GM12878 (cell line): ENCODE measurements around the gene C16orf87. TPM values are rescaled to one million over a fixed set of nuclear protein-coding genes. Genes with fewer than 3 reads are reported as not detected.

Experiments
- ATAC-seq: fragments of 200-7000 bp; cut with Tn5 transposase; 3 replicates; pipeline ENCODE4 v1.9.1; 2020; ENCODE audit warnings: mild to moderate bottlenecking, moderate library complexity
- BruUV-seq: library from RNA; stranded (reverse); fragments of 400-500 nt; replicated peaks from 2 replicates; lab custom pipeline; 2021; lab: Mats Ljungman, UMichigan
- CTCF ChIA-PET: fragments of 300-600 bp; sonication (Branson Sonifier 250); formaldehyde crosslinking; extraction: SDS; loops from one replicate; lab custom pipeline; 2021; ENCODE audit warnings: inconsistent platforms; lab: Yijun Ruan, JAX
- POLR2A ChIA-PET: fragments of 350-600 bp; formaldehyde crosslinking; extraction: SDS; loops from one replicate; lab custom pipeline; 2021; ENCODE audit warnings: inconsistent platforms; lab: Charles Lee
- RAD21 ChIA-PET: fragments of 300-600 bp; sonication (Branson Sonifier 250); formaldehyde crosslinking; loops from one replicate; lab custom pipeline; 2023; ENCODE audit warnings: antibody characterized with exemption; ENCODE audit not compliant: unreplicated experiment; lab: Charles Lee
- SMC1A ChIA-PET: fragments of 300-600 bp; sonication (Branson Sonifier 250); formaldehyde crosslinking; loops from one replicate; lab custom pipeline; 2023; ENCODE audit not compliant: unreplicated experiment, uncharacterized antibody; lab: Charles Lee
- DNase-seq: peaks from one replicate; pipeline ENCODE4 v3.0.0-alpha.2; 2011; ENCODE audit warnings: low read depth, low spot score
- FAIRE-seq: peaks from 3 replicates; lab custom pipeline; 2011; peaks lifted over from hg19 to GRCh38; lab: Jason Lieb, UNC
- H2AFZ ChIP-seq: 2 replicates; pipeline ENCODE4 v1.6.0; 2011; ENCODE audit warnings: low read depth, low read length, control low read depth; ENCODE audit not compliant: control insufficient read depth
- H3K27ac ChIP-seq: 2 replicates; pipeline ENCODE4 v1.5.1; 2011; ENCODE audit warnings: control low read depth; ENCODE audit not compliant: control insufficient read depth, insufficient read depth
- H3K27me3 ChIP-seq, 2 experiments: replicated peaks in 1 of 2; 2 replicates each; pipeline versions ENCODE4 v1.6.0 to v1.6.1; 2011; ENCODE audit warnings: low read length in 1 of 2; ENCODE audit not compliant: control insufficient read depth in 2 of 2, insufficient read depth in 2 of 2
- H3K36me3 ChIP-seq, 2 experiments: 2 replicates each; pipeline ENCODE4 v1.5.1; 2011; ENCODE audit warnings: low read length in 1 of 2; ENCODE audit not compliant: control insufficient read depth in 2 of 2, insufficient read depth in 2 of 2
- H3K4me1 ChIP-seq: 2 replicates; pipeline ENCODE4 v1.6.1; 2011; ENCODE audit warnings: mild to moderate bottlenecking, low read length, moderate library complexity, mixed read lengths; ENCODE audit not compliant: control insufficient read depth, insufficient read depth
- H3K4me2 ChIP-seq: 2 replicates; pipeline ENCODE4 v1.6.0; 2011; ENCODE audit warnings: control low read depth; ENCODE audit not compliant: control insufficient read depth, insufficient read depth
- H3K4me3 ChIP-seq: fragments of 200-600 bp; sonication (generic); 2 replicates; pipeline ENCODE4 v1.5.1; 2016
- H3K79me2 ChIP-seq: 2 replicates; pipeline ENCODE4 v1.6.0; 2011; ENCODE audit warnings: low read length; ENCODE audit not compliant: control insufficient read depth, insufficient read depth
- H3K9ac ChIP-seq: 2 replicates; pipeline ENCODE4 v1.8.0; 2011; ENCODE audit warnings: low read length, control low read depth, mixed read lengths; ENCODE audit not compliant: control insufficient read depth, insufficient read depth
- H3K9me3 ChIP-seq: replicated peaks from 3 replicates; pipeline ENCODE4 v1.5.1; 2011; ENCODE audit warnings: mild to moderate bottlenecking, low read length; ENCODE audit not compliant: control insufficient read depth, insufficient read depth
- H4K20me1 ChIP-seq: 2 replicates; pipeline ENCODE4 v1.6.0; 2011; ENCODE audit not compliant: control insufficient read depth, insufficient read depth
- CHD1 ChIP-seq: IDR thresholded peaks from 2 replicates; pipeline ENCODE4 v1.6.1; 2012; ENCODE audit warnings: low read depth, low read length, improper control_type of control experiment
- CREM ChIP-seq: IDR thresholded peaks from 2 replicates; pipeline ENCODE4 v1.6.1; 2014; ENCODE audit warnings: antibody characterized with exemption, low read depth
- EP300 ChIP-seq, 2 experiments: fragments of 150-350 bp in 1 of 2; IDR thresholded peaks; 2 replicates each; pipeline ENCODE4 v1.6.1; 2011 to 2012; ENCODE audit warnings: low read depth in 2 of 2, low read length in 2 of 2, borderline replicate concordance in 1 of 2, improper control_type of control experiment in 1 of 2, inconsistent platforms in 1 of 2; ENCODE audit not compliant: control insufficient read depth in 1 of 2
- ESRRA ChIP-seq: IDR thresholded peaks from 2 replicates; pipeline ENCODE4 v1.6.1; 2012; ENCODE audit warnings: mild to moderate bottlenecking, low read length, improper control_type of control experiment
- FOXK2 ChIP-seq: fragments of 450-650 bp; IDR thresholded peaks from 2 replicates; pipeline ENCODE4 v1.6.1; 2017; ENCODE audit warnings: mild to moderate bottlenecking, moderate library complexity
- HSF1 ChIP-seq: fragments of 150-350 bp; IDR thresholded peaks from 2 replicates; pipeline ENCODE4 v1.6.1; 2014; ENCODE audit warnings: mild to moderate bottlenecking, low read depth, low read length
- JUNB ChIP-seq: IDR thresholded peaks from 2 replicates; pipeline ENCODE4 v1.6.1; 2016; ENCODE audit warnings: antibody characterized with exemption, mild to moderate bottlenecking
- MYC ChIP-seq: IDR thresholded peaks from 2 replicates; pipeline ENCODE4 v1.6.1; 2011; ENCODE audit warnings: mild to moderate bottlenecking, low read length, moderate library complexity, inconsistent platforms; ENCODE audit not compliant: insufficient read depth, insufficient replicate concordance, insufficient read length, severe bottlenecking
- PBX3 ChIP-seq: IDR thresholded peaks from 2 replicates; pipeline ENCODE4 v1.6.1; 2011; ENCODE audit warnings: mild to moderate bottlenecking, low read depth, low read length, moderate library complexity; ENCODE audit not compliant: insufficient replicate concordance
- PRDM15 ChIP-seq: fragments of 450-650 bp; formaldehyde crosslinking; IDR thresholded peaks from 2 replicates; pipeline ENCODE4 v1.4.0; 2020; ENCODE audit warnings: mild to moderate bottlenecking, moderate library complexity
- RCOR1 ChIP-seq: conservative IDR thresholded peaks from 2 replicates; pipeline ENCODE4 v1.6.1; 2012; ENCODE audit warnings: low read depth, low read length, improper control_type of control experiment
- SMARCA5 ChIP-seq: fragments of 450-650 bp; IDR thresholded peaks from 2 replicates; pipeline ENCODE4 v1.6.1; 2017; ENCODE audit warnings: mild to moderate bottlenecking
- YY1 ChIP-seq: IDR thresholded peaks from 2 replicates; pipeline ENCODE4 v1.6.1; 2011; ENCODE audit warnings: low read depth, mild to moderate bottlenecking, low read length
- WGBS: methylation state at CpG from one replicate; pipeline ENCODE4 v1.1.6; 2016; ENCODE audit warnings: low lambda C conversion rate; ENCODE audit not compliant: insufficient replicate concordance, insufficient coverage; ENCODE audit errors: missing lambda C conversion rate; 5-methylcytosine and 5-hydroxymethylcytosine counted together
- in situ Hi-C: fragments of 300-500 bp; cut with MboI; formaldehyde crosslinking; loops from 9 replicates; pipeline ENCODE4 v1.14.3; 2018; ENCODE audit warnings: mixed read lengths
- intact Hi-C: fragments of 100-400 bp; cut with micrococcal nuclease; formaldehyde crosslinking; loops from one replicate; pipeline ENCODE4 v1.14.2; 2022; ENCODE audit not compliant: unreplicated experiment
- polyA plus RNA-seq, 11 experiments: library from polyadenylated mRNA; depleted of rRNA in 4 of 11; unstranded in 6 of 11; stranded (reverse) in 5 of 11; fragments of >200 nt; fragmentation: Nextera tagmentation in 4 of 11; fragmentation: Illumina TruSeq in 1 of 11; extraction: Ambion mirVana in 4 of 11; extraction: Trizol in 1 of 11; gene quantifications; 1 replicate in 1 of 11; 2 replicates in 10 of 11; pipeline versions ENCODE4 v1.2.1 to v1.2.3, GENCODE V29; 2011 to 2016; ENCODE audit warnings: inconsistent platforms in 2 of 11, missing spikeins in 2 of 11, low read depth in 1 of 11
- total RNA-seq, 4 experiments: library from RNA; depleted of rRNA in 3 of 4; stranded (reverse); fragments of >200 nt in 3 of 4; fragmentation: Illumina TruSeq in 1 of 4; extraction: Trizol in 1 of 4; gene quantifications; 2 replicates each; pipeline versions ENCODE4 v1.2.1 to v1.2.3, GENCODE V29; 2013 to 2021

C16orf87 gene
- total and polyA plus RNA-seq, 10 of the 15 experiments (the other 5 are each of a cell fraction or from before 2014, with no cell fraction given), result 18.4 to 72.6 (median 31.0) TPM

DNA sequence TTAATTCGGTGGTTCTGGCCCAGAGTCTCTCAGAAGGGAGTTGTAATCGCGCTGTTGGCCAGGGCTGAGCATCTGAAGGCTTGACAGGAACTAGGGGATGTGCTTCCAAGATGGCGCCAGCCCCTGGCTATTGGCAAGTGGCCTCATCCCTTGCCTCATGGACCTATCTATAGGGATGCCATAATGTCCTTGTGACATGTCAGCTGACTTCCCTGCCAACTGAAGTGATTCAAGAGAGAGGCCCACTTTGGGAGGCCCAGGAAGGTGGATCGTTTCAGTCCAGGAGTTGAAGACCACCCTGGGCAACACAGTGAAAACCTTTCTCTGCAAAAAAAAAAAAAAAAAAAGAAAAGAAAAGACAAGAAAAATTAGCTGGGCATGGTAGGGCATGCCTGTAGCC is 15.0 kb upstream of the C16orf87 start:
- no TSS peak for BruUV-seq
- intact Hi-C loops, result no loop called here
- peak; percentile 7 for FAIRE-seq

More for the DNA sequence above, 15.0 kb upstream of the C16orf87 start:
- Histone ChIP-seq H3K36me3 (no peaks in the 10 kb centered on the region), H3K4me2 (no peak overlapping the region), H3K79me2 (no peaks in the 10 kb centered on the region), H3K9me3 (peaks cover 2% of the 10 kb centered on the region; the same call in 1 of the 3 replicates), H3K9ac (no peak overlapping the region), H4K20me1 (no peaks in the 10 kb centered on the region), H2AFZ (no peak overlapping the region), H3K4me3 (no peak overlapping the region), H3K27me3 (no peaks in the 10 kb centered on the region), H3K27ac (no peak overlapping the region), H3K4me1 (peaks cover 3% of the 10 kb centered on the region; the same call in 1 of the 2 replicates)
- WGBS, result 76% methylated on average over 5 of the region's 5 CpGs
- SMC1A ChIA-PET, result interaction anchor here (1.0 to 1.3 kb wide), 2 partner anchors 8 to 159 kb away, joined by 3 to 6 read pairs; no protein-coding TSS in a partner anchor
- CTCF ChIA-PET, result interaction anchor here (1.0 to 3.0 kb wide), 4 partner anchors 8 to 172 kb away, joined by 3 to 13 read pairs (median 4); no protein-coding TSS in a partner anchor
- in situ Hi-C loops, result no loop called here
- DNase-seq (no peak), ATAC-seq (no peak)
- RAD21 ChIA-PET, result no interaction called here
- no peak for TF ChIP-seq YY1
- no peak for TF ChIP-seq CREM
- no peak for TF ChIP-seq HSF1
- TF ChIP-seq JUNB, result no peak
- TF ChIP-seq EP300 (IDR thresholded peaks at IDR 0.05; ENCODE audit: borderline replicate concordance in 1 of 2, control insufficient read depth in 1 of 2, low read depth in 2 of 2, low read length in 2 of 2), result no peak
- no peak for TF ChIP-seq SMARCA5
- no peak for TF ChIP-seq FOXK2
- no peak for TF ChIP-seq MYC
- no peak for TF ChIP-seq PBX3
- TF ChIP-seq RCOR1, result no peak
- no peak for TF ChIP-seq CHD1
- TF ChIP-seq PRDM15 (CRISPR knock-in tag), result no peak
- TF ChIP-seq ESRRA, result no peak
- POLR2A ChIA-PET, result no interaction called here
